C4-2B (cell line): Measurements from ENCODE around the gene PRKCE.
"Not testable (repeated sequence)": the region's sequence is repeated elsewhere in the genome, so short reads cannot be mapped to it uniquely, and the experiment has no call there.

Source experiments
- H3K27ac ChIP-seq: fragments of 450-650 bp; 2 replicates; pipeline ENCODE4 v1.5.1; 2017
- ZFX ChIP-seq: fragments of 450-650 bp; IDR thresholded peaks from 2 replicates; pipeline ENCODE4 v1.6.1; 2017
- TF ChIP-seq, protein P1 (sequence below): fragments of 450-650 bp; conservative IDR thresholded peaks from 2 replicates; pipeline ENCODE4 v1.5.1; 2017; ENCODE audit warnings: mild to moderate bottlenecking

PRKCE gene

DNA sequence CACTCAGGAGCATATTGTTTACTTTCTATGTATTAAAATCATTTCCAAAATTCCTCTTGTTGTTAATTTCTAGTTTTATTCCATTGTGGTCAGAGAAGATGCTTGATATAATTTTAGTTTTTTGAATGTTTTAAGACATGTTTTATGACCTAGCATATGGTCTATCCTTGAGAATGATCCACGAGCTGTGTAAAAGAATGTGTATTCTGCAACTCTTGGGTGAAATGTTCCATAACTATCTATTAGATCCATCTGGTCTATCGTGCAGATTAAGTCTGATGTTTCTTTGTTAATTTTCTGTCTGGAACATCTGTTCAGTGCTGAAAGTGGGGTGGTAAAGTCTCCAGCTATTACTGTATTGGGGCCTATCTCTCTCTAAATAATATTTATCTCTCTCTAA, 562.4 kb downstream of the PRKCE start:
- TF ChIP-seq ZFX: no peak
- TF ChIP-seq, protein P1, sequence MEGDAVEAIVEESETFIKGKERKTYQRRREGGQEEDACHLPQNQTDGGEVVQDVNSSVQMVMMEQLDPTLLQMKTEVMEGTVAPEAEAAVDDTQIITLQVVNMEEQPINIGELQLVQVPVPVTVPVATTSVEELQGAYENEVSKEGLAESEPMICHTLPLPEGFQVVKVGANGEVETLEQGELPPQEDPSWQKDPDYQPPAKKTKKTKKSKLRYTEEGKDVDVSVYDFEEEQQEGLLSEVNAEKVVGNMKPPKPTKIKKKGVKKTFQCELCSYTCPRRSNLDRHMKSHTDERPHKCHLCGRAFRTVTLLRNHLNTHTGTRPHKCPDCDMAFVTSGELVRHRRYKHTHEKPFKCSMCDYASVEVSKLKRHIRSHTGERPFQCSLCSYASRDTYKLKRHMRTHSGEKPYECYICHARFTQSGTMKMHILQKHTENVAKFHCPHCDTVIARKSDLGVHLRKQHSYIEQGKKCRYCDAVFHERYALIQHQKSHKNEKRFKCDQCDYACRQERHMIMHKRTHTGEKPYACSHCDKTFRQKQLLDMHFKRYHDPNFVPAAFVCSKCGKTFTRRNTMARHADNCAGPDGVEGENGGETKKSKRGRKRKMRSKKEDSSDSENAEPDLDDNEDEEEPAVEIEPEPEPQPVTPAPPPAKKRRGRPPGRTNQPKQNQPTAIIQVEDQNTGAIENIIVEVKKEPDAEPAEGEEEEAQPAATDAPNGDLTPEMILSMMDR: no peak
- no peak overlapping the region for H3K27ac ChIP-seq

- no peak overlapping the region for H3K27ac ChIP-seq
- no peak for TF ChIP-seq ZFX
- TF ChIP-seq, protein P1: no peak
Measured at GRCh38 chr2:46216213-46216612, 564.7 kb downstream of the PRKCE start.

DNA sequence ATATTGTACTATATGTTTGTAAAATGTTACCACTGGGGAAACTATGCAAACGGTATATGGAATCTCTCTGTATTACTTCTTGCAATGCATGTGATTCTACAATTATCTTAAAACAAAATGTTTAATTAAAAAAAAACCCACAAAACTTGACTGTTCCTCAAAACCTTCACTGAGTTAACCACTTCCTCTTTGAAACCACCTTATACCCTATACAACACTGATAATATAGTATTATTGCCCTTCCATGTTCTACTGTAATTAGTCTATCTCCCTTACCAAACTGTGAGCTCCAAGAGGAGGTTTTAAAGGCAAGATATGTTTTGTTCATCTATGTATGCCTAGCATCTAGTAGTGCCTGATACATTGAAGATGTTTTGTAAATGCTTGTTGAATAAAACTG, 572.0 kb downstream of the PRKCE start:
- not testable (repeated sequence) for H3K27ac ChIP-seq

GRCh38 chr2:46225150-46225625, 573.7 kb downstream of the PRKCE start:
- no peak overlapping the region for H3K27ac ChIP-seq
- TF ChIP-seq, protein P1: no peak
- TF ChIP-seq ZFX: no peak

GRCh38 chr2:46225730-46226129, 574.3 kb downstream of the PRKCE start:
- TF ChIP-seq, protein P1: no peak
- no peak for TF ChIP-seq ZFX
- H3K27ac ChIP-seq: no peak overlapping the region

- TF ChIP-seq, protein P1: no peak
- TF ChIP-seq ZFX: no peak
- H3K27ac ChIP-seq: no peak overlapping the region
Measured at GRCh38 chr2:46226620-46227019, 575.1 kb downstream of the PRKCE start.

DNA sequence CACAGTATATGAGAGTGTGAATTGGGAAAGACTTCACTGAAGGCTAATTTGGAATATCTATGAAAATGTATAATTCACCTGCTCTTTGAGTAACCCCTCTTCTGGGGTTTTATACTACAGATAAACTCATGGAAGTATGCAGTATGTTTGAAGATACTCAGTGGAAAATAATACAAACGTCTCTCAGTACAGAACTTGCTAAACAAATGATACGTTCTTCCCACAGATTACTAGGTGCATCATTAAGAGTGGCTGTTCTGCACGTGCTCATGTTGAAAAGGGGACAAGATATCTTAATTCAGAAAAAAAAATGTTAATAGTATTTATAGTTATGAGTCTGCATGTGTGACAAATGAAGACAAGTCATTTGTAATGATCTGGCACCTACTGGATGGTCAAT, 575.5 kb downstream of the PRKCE start:
- H3K27ac ChIP-seq: no peak overlapping the region
- TF ChIP-seq ZFX: no peak
- TF ChIP-seq, protein P1: no peak

- no peak overlapping the region for H3K27ac ChIP-seq
- TF ChIP-seq ZFX: no peak
- TF ChIP-seq, protein P1: no peak
Measured at GRCh38 chr2:46227674-46228289, 576.3 kb downstream of the PRKCE start.
